Adrenal gland (tissue), 5 donors: Measurements from ENCODE around the gene TMEM150A.

ENCODE experiments used
- CTCF ChIP-seq, 6 experiments: fragments of 450-650 bp in 4 of 6; fragments of 200-600 bp in 2 of 6; sonication (generic) in 1 of 6; IDR thresholded peaks; 1 replicate in 5 of 6; 2 replicates in 1 of 6; pipeline versions ENCODE4 v1.5.1 to v1.8.0; 2016 to 2021; ENCODE audit warnings: antibody characterized with exemption in 6 of 6, mild to moderate bottlenecking in 2 of 6, moderate library complexity in 1 of 6
- POLR2A ChIP-seq, 2 donors: fragments of 450-650 bp; IDR thresholded peaks; one replicate each; pipeline ENCODE4 v1.6.1; 2017; ENCODE audit warnings: antibody characterized with exemption in 2 of 2, mild to moderate bottlenecking in 2 of 2, moderate library complexity in 1 of 2
- donor health status: DM: no; HTN: no; CAD: no.

- no peak for TF ChIP-seq CTCF (IDR thresholded peaks at IDR 0.05)
- TF ChIP-seq POLR2A (IDR thresholded peaks at IDR 0.05) = no peak
These were observed 22.3 kb downstream of the TMEM150A start for GRCh38 chr2:85580206-85580605.
